Activated T-cell treated with anti-CD3 and anti-CD28 coated beads, Interleukin-2, amount 50 U/mL, for 24 hours (primary cell): ENCODE data around the gene TPM2.

Experiments used
- DNase-seq: peaks from one replicate; pipeline ENCODE4 v3.0.0-alpha.2; 2020
- H3K27ac Mint-ChIP-seq: 2 replicates; pipeline ENCODE4 v1.8.0; 2020; ENCODE audit warnings: mild to moderate bottlenecking, mixed read lengths
- H3K27me3 Mint-ChIP-seq: 2 replicates; pipeline ENCODE4 v1.8.0; 2020; ENCODE audit warnings: mixed read lengths
- H3K36me3 Mint-ChIP-seq: 2 replicates; pipeline ENCODE4 v1.8.0; 2020; ENCODE audit warnings: low read depth, mixed read lengths
- H3K4me1 Mint-ChIP-seq: 2 replicates; pipeline ENCODE4 v1.8.0; 2020; ENCODE audit warnings: low read depth, mixed read lengths
- H3K4me3 Mint-ChIP-seq: 2 replicates; pipeline ENCODE4 v1.8.0; 2020; ENCODE audit warnings: mild to moderate bottlenecking, moderate library complexity, mixed read lengths
- H3K9me3 Mint-ChIP-seq: 2 replicates; pipeline ENCODE4 v1.8.0; 2020; ENCODE audit warnings: mixed read lengths

The TPM2 gene

GRCh38 chr9:35689542-35690293, at the start of gene TPM2:
Gene TPM2, minus strand, starts transcription at chr9:35689925. Its CDS starts 108 bp downstream, at chr9:35689817.
- Mint-ChIP-seq H3K36me3 (no peaks in the 10 kb centered on the region), H3K27me3 (no peaks in the 10 kb centered on the region), H3K4me3 (peak within 1 kb of the TSS; percentile 76), H3K4me1 (peaks cover 29% of the 10 kb centered on the region), H3K9me3 (no peaks in the 10 kb centered on the region), H3K27ac (peak within 1 kb of the TSS; percentile 79)
- no peak for DNase-seq

- H3K27me3 Mint-ChIP-seq = no peaks in the 10 kb centered on the region
- peaks cover 99% of the 10 kb centered on the region for H3K36me3 Mint-ChIP-seq
- DNase-seq = no peak
- H3K4me1 Mint-ChIP-seq = peaks cover 27% of the 10 kb centered on the region
- H3K9me3 Mint-ChIP-seq = no peaks in the 10 kb centered on the region
- H3K27ac Mint-ChIP-seq = peak overlapping the region; percentile 57
- no peak overlapping the region for H3K4me3 Mint-ChIP-seq
Observed at GRCh38 chr9:35738924-35739323, 49.2 kb upstream of the TPM2 start.

GRCh38 chr9:35738186-35738585, 48.5 kb upstream of the TPM2 start:
- Mint-ChIP-seq H3K27ac (no peak overlapping the region), H3K27me3 (no peaks in the 10 kb centered on the region), H3K4me1 (peaks cover 32% of the 10 kb centered on the region), H3K9me3 (no peaks in the 10 kb centered on the region), H3K36me3 (peaks cover 93% of the 10 kb centered on the region), H3K4me3 (no peak overlapping the region)
- DNase-seq = no peak

- Mint-ChIP-seq H3K4me1 (peaks cover 32% of the 10 kb centered on the region), H3K9me3 (no peaks in the 10 kb centered on the region), H3K36me3 (peaks cover 92% of the 10 kb centered on the region), H3K27me3 (no peaks in the 10 kb centered on the region), H3K4me3 (no peak overlapping the region), H3K27ac (no peak overlapping the region)
- no peak for DNase-seq
Observed at GRCh38 chr9:35737143-35737542, 47.4 kb upstream of the TPM2 start.

GRCh38 chr9:35736201-35736633, 46.5 kb upstream of the TPM2 start:
- H3K36me3 Mint-ChIP-seq = peaks cover 90% of the 10 kb centered on the region
- peaks cover 24% of the 10 kb centered on the region for H3K4me1 Mint-ChIP-seq

GRCh38 chr9:35734096-35734495, 44.4 kb upstream of the TPM2 start:
- Mint-ChIP-seq H3K27me3 (no peaks in the 10 kb centered on the region), H3K9me3 (no peaks in the 10 kb centered on the region), H3K4me1 (peaks cover 24% of the 10 kb centered on the region), H3K27ac (peak overlapping the region; percentile 76), H3K4me3 (peak overlapping the region; percentile 19), H3K36me3 (peaks cover 77% of the 10 kb centered on the region)
- no peak for DNase-seq

More at GRCh38 chr9:35736201-35736633, 46.5 kb upstream of the TPM2 start:
- Mint-ChIP-seq H3K27ac (no peak overlapping the region), H3K27me3 (no peaks in the 10 kb centered on the region), H3K4me3 (no peak overlapping the region), H3K9me3 (no peaks in the 10 kb centered on the region)
- DNase-seq = peak; percentile 68

GRCh38 chr9:35732800-35733541, 43.2 kb upstream of the TPM2 start:
- H3K27me3 Mint-ChIP-seq = no peaks in the 10 kb centered on the region
- H3K27ac Mint-ChIP-seq = peak overlapping the region; percentile 98
- no peak overlapping the region for H3K4me3 Mint-ChIP-seq
- H3K4me1 Mint-ChIP-seq = peaks cover 24% of the 10 kb centered on the region
- no peaks in the 10 kb centered on the region for H3K9me3 Mint-ChIP-seq
- peaks cover 66% of the 10 kb centered on the region for H3K36me3 Mint-ChIP-seq
- DNase-seq = peak; percentile 42

- DNase-seq = peak; percentile 97
- Mint-ChIP-seq H3K4me3 (no peak within 1 kb of the TSS), H3K27ac (peak within 1 kb of the TSS; percentile 98), H3K36me3 (peaks cover 59% of the 10 kb centered on the region), H3K9me3 (no peaks in the 10 kb centered on the region), H3K4me1 (peaks cover 24% of the 10 kb centered on the region), H3K27me3 (no peaks in the 10 kb centered on the region)
Observed at GRCh38 chr9:35732185-35732799, 42.6 kb upstream of the TPM2 start, which contains the start of the genes CREB3 and TLN1. Gene CREB3, plus strand, starts transcription at chr9:35732666. Its CDS starts 107 bp downstream, at chr9:35732773. Gene TLN1, minus strand, starts transcription at chr9:35732195. Its CDS starts 6,501 bp downstream, at chr9:35725694.

GRCh38 chr9:35731415-35732184, 41.9 kb upstream of the TPM2 start:
- Mint-ChIP-seq H3K27ac (peak overlapping the region; percentile 98), H3K9me3 (no peaks in the 10 kb centered on the region), H3K4me1 (peaks cover 24% of the 10 kb centered on the region), H3K4me3 (no peak overlapping the region), H3K27me3 (no peaks in the 10 kb centered on the region), H3K36me3 (peaks cover 58% of the 10 kb centered on the region)
- DNase-seq = no peak

GRCh38 chr9:35730486-35730854, 40.7 kb upstream of the TPM2 start:
- Mint-ChIP-seq H3K27me3 (no peaks in the 10 kb centered on the region), H3K4me3 (no peak overlapping the region), H3K4me1 (peaks cover 22% of the 10 kb centered on the region), H3K9me3 (no peaks in the 10 kb centered on the region), H3K36me3 (peaks cover 57% of the 10 kb centered on the region), H3K27ac (no peak overlapping the region)
- no peak for DNase-seq

- H3K27me3 Mint-ChIP-seq = no peaks in the 10 kb centered on the region
- H3K36me3 Mint-ChIP-seq = peaks cover 57% of the 10 kb centered on the region
- H3K27ac Mint-ChIP-seq = no peak overlapping the region
- no peak overlapping the region for H3K4me3 Mint-ChIP-seq
- H3K9me3 Mint-ChIP-seq = no peaks in the 10 kb centered on the region
- H3K4me1 Mint-ChIP-seq = peaks cover 20% of the 10 kb centered on the region
- DNase-seq = no peak
Observed at GRCh38 chr9:35729700-35730485, 40.2 kb upstream of the TPM2 start.

GRCh38 chr9:35729101-35729500, 39.4 kb upstream of the TPM2 start:
- peaks cover 15% of the 10 kb centered on the region for H3K4me1 Mint-ChIP-seq
- H3K9me3 Mint-ChIP-seq = no peaks in the 10 kb centered on the region
- H3K4me3 Mint-ChIP-seq = no peak overlapping the region
- H3K27ac Mint-ChIP-seq = no peak overlapping the region
- H3K27me3 Mint-ChIP-seq = no peaks in the 10 kb centered on the region
- no peak for DNase-seq
- peaks cover 57% of the 10 kb centered on the region for H3K36me3 Mint-ChIP-seq

GRCh38 chr9:35728041-35728971, 38.6 kb upstream of the TPM2 start:
- Mint-ChIP-seq H3K27ac (no peak overlapping the region), H3K4me3 (no peak overlapping the region), H3K36me3 (peaks cover 63% of the 10 kb centered on the region), H3K27me3 (no peaks in the 10 kb centered on the region), H3K4me1 (peaks cover 7% of the 10 kb centered on the region), H3K9me3 (no peaks in the 10 kb centered on the region)
- peak; percentile 56 for DNase-seq
